Left lung (tissue), 10 donors: ENCODE measurements around the gene PCNA. TPM values are rescaled to one million over a fixed set of nuclear protein-coding genes. Genes with fewer than 3 reads are reported as not detected.
"Not testable (repeated sequence)": the region's sequence is repeated elsewhere in the genome, so short reads cannot be mapped to it uniquely, and the experiment has no call there.

Source experiments
- ATAC-seq: fragments of 200-7000 bp; cut with Tn5 transposase; one replicate; pipeline ENCODE4 v1.9.1; 2020; ENCODE audit warnings: moderate library complexity
- DNase-seq, 4 donors: peaks; one replicate each; pipeline ENCODE4 v3.0.0-alpha.2; 2013 to 2020
- H3K27ac ChIP-seq, 2 donors: fragments of 200-600 bp; sonication (generic) in 1 of 2; one replicate each; pipeline versions ENCODE4 v1.5.0 to v1.8.0; 2020 to 2021
- H3K27me3 ChIP-seq, 2 donors: fragments of 200-600 bp; sonication (generic) in 1 of 2; one replicate each; pipeline versions ENCODE4 v1.5.0 to v1.8.0; 2020 to 2021
- H3K36me3 ChIP-seq, 2 donors: fragments of 200-600 bp; sonication (generic) in 1 of 2; one replicate each; pipeline versions ENCODE4 v1.5.0 to v1.8.0; 2020 to 2021
- H3K4me1 ChIP-seq, 2 donors: fragments of 200-600 bp; one replicate each; pipeline ENCODE4 v1.8.0; 2021
- H3K4me3 ChIP-seq, 2 donors: fragments of 200-600 bp; sonication (generic) in 1 of 2; one replicate each; pipeline versions ENCODE4 v1.5.0 to v1.8.0; 2020 to 2021; ENCODE audit warnings: mild to moderate bottlenecking in 1 of 2
- H3K9me3 ChIP-seq, 2 donors: fragments of 200-600 bp; sonication (generic) in 1 of 2; one replicate each; pipeline versions ENCODE4 v1.5.0 to v1.8.0; 2020 to 2021
- CTCF ChIP-seq, 2 donors: fragments of 200-600 bp; sonication (generic) in 1 of 2; IDR thresholded peaks; one replicate each; pipeline versions ENCODE4 v1.5.0 to v1.8.0; 2021; ENCODE audit warnings: antibody characterized with exemption in 2 of 2
- intact Hi-C, 2 donors: fragments of 100-400 bp; cut with DNase I; formaldehyde crosslinking; loops; one replicate each; pipeline versions ENCODE4 v1.11.2 to v1.14.2; 2022
- polyA plus RNA-seq, 6 donors: library from polyadenylated mRNA; unstranded; fragments of 120-200 nt; gene quantifications; one replicate each; pipeline ENCODE4 v1.2.1, GENCODE V29; 2013; ENCODE audit not compliant: insufficient read length in 6 of 6
- total RNA-seq, 2 donors: library from RNA; stranded (reverse); fragmentation: NEBNext Ultra II Directional; extraction: Animal tissue kit (Norgen Biotek cat#: 25700); gene quantifications; one replicate each; pipeline ENCODE4 v1.2.1, GENCODE V29; 2021
- donor health status: DM: no; HTN: yes; CAD: no.
- donor health status: DM: no; HTN: no; CAD: no.

Gene PCNA
- total and polyA plus RNA-seq, 8 donors, result 80.4 to 171 (median 130) TPM

DNA sequence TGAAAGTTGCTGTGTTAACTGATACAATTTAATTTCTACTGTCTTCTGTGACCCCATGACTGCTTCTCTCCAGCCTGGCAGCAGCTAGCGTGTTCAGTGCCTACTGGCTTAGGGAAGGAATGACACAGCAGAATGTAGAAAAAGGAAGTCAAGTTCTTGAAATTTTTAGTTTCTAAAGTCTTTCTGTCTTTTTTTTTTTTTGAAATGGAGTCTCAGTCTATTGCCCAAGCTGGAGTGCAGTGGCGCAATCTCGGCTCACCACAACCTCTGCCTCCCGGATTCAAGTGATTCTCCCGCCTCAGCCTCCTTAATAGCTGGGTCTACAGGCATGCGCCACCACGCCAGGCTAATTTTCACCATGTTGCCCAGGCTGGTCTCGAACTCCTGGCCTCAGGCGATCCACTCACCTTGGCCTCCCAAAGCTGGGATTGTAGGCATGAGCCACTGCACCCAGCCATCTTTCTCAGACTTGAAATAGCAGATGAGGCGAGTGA is 39.3 kb downstream of the PCNA start:
- Histone ChIP-seq H3K27me3 (no peaks in the 10 kb centered on the region), H3K4me1 (peaks cover 11 to 66% of the 10 kb centered on the region in 2 donors), H3K36me3 (no peaks in the 10 kb centered on the region), H3K9me3 (no peaks in the 10 kb centered on the region), H3K4me3 (no peak overlapping the region), H3K27ac (peak overlapping the region; percentile 89 to 97)
- no peak for TF ChIP-seq CTCF (IDR thresholded peaks at IDR 0.05)
- intact Hi-C loops, result no loop called here
- DNase-seq (peak in 2 of 4 donors; percentile 84 to 92), ATAC-seq (peak; percentile 70)

- DNase-seq, result peak in 3 of 4 donors; percentile 15 to 89 (median 51)
- H3K27ac ChIP-seq, result peak overlapping the region; percentile 89 to 97
- TF ChIP-seq CTCF (IDR thresholded peaks at IDR 0.05), result no peak
These were observed 41.3 kb downstream of the PCNA start for GRCh38 chr20:5078399-5078958.

GRCh38 chr20:5077761-5078387 is 41.9 kb downstream of the PCNA start:
- no peak for TF ChIP-seq CTCF (IDR thresholded peaks at IDR 0.05)
- ATAC-seq, result peak; percentile 2
- peak overlapping the region; percentile 10 to 22 for H3K4me3 ChIP-seq

More at GRCh38 chr20:5078399-5078958, 41.3 kb downstream of the PCNA start:
- Histone ChIP-seq H3K4me3 (peak overlapping the region; percentile 10 to 22), H3K27me3 (no peaks in the 10 kb centered on the region), H3K9me3 (no peaks in the 10 kb centered on the region), H3K36me3 (no peaks in the 10 kb centered on the region), H3K4me1 (peaks cover 15 to 68% of the 10 kb centered on the region in 2 donors)
- ATAC-seq, result peak; percentile 91
- intact Hi-C loops, result no loop called here

GRCh38 chr20:5076913-5077312 is 42.8 kb downstream of the PCNA start:
- H3K27me3 ChIP-seq, DNase-seq, intact Hi-C loops, ATAC-seq, H3K9me3 ChIP-seq, H3K4me3 ChIP-seq, H3K36me3 ChIP-seq: not testable (repeated sequence)
- H3K4me1 ChIP-seq, result peaks cover 21 to 69% of the 10 kb centered on the region in 2 donors
- H3K27ac ChIP-seq, result peak overlapping the region in 1 of 2 donors; percentile 97

More at GRCh38 chr20:5077761-5078387, 41.9 kb downstream of the PCNA start:
- H3K27me3 ChIP-seq, result no peaks in the 10 kb centered on the region
- peak overlapping the region; percentile 89 to 97 for H3K27ac ChIP-seq
- peaks cover 21 to 74% of the 10 kb centered on the region in 2 donors for H3K4me1 ChIP-seq
- no peak for DNase-seq
- intact Hi-C loops, result no loop called here
- no peaks in the 10 kb centered on the region for H3K9me3 ChIP-seq
- H3K36me3 ChIP-seq, result no peaks in the 10 kb centered on the region

DNA sequence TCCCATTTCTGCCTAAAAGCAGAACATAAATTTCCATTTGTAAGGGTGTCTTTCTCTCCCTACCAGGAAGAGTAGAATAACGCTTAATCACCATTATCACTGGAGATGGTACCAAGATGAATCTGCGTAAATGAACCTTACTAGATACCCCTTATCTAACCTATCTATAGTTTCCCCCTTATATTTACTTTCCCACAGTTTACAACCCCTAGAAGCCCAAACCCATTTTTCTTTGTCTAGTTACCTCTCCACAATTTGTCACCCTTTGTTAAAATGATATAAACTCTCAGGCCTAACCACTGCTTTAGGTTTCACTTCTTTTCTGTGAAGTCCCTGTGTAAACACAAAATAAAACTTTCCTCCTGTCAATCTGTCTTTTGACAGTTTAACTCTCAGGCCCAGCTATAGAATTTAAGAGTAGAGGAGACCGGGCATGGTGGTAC is 45.5 kb downstream of the PCNA start:
- intact Hi-C loops, result no loop called here
- no peak for TF ChIP-seq CTCF (IDR thresholded peaks at IDR 0.05)
- Histone ChIP-seq H3K9me3 (no peaks in the 10 kb centered on the region), H3K36me3 (no peaks in the 10 kb centered on the region), H3K4me1 (peaks cover 21 to 43% of the 10 kb centered on the region in 2 donors), H3K27ac (peak overlapping the region; percentile 51 to 86), H3K4me3 (no peak overlapping the region), H3K27me3 (no peaks in the 10 kb centered on the region)
- ATAC-seq (no peak), DNase-seq (no peak)
